Measurements from ENCODE around the gene CHSY1.

CHSY1 gene

GRCh38 chr15:101168898-101169494, 82.9 kb downstream of the CHSY1 start:
- DNase-seq: no peak

GRCh38 chr15:101168463-101168824, 83.4 kb downstream of the CHSY1 start:
- DNase-seq: no peak

- peak; percentile 93 to 95 for DNase-seq
Observed at GRCh38 chr15:101167753-101168462, 83.9 kb downstream of the CHSY1 start.

- no peak for DNase-seq
Observed at GRCh38 chr15:101167411-101167752, 84.5 kb downstream of the CHSY1 start.

GRCh38 chr15:101165905-101166471, 85.9 kb downstream of the CHSY1 start:
- no peak for DNase-seq

- DNase-seq: no peak
Observed at GRCh38 chr15:101162701-101163483, 89.0 kb downstream of the CHSY1 start.

GRCh38 chr15:101161656-101162055, 90.2 kb downstream of the CHSY1 start:
- DNase-seq: no peak

GRCh38 chr15:101159936-101160815, 91.7 kb downstream of the CHSY1 start:
- DNase-seq: no peak

- DNase-seq: no peak
Observed at GRCh38 chr15:101159096-101159935, 92.5 kb downstream of the CHSY1 start.

- DNase-seq: no peak
Observed at GRCh38 chr15:101158166-101159095, 93.4 kb downstream of the CHSY1 start.

GRCh38 chr15:101157721-101158120, 94.1 kb downstream of the CHSY1 start:
- no peak for DNase-seq

GRCh38 chr15:101156509-101157159, 95.2 kb downstream of the CHSY1 start:
- no peak for DNase-seq

- DNase-seq: no peak
Observed at GRCh38 chr15:101156061-101156460, 95.8 kb downstream of the CHSY1 start.

- DNase-seq: no peak
Observed at GRCh38 chr15:101153801-101154656, 97.8 kb downstream of the CHSY1 start.

GRCh38 chr15:101152914-101153313, 98.9 kb downstream of the CHSY1 start:
- peak in 1 of 2 experiments; percentile 40 for DNase-seq

GRCh38 chr15:101151288-101151687, 100.6 kb downstream of the CHSY1 start:
- peak; percentile 37 to 39 for DNase-seq

GRCh38 chr15:101150723-101151040, 101.2 kb downstream of the CHSY1 start:
- DNase-seq: no peak

- no peak for DNase-seq
Observed at GRCh38 chr15:101149864-101150722, 101.8 kb downstream of the CHSY1 start.
